NK-92 treated with Interleukin-12 subunit alpha and Interleukin-12 subunit beta, amount 100 ng/mL, for 24 hours (cell line): ENCODE measurements around the gene BCL11A.
"Not testable (repeated sequence)": the region's sequence is repeated elsewhere in the genome, so short reads cannot be mapped to it uniquely, and the experiment has no call there.

Experiments
- DNase-seq: peaks from one replicate; lab custom pipeline; 2025; lab: John Stamatoyannopoulos, UW

BCL11A gene

DNA sequence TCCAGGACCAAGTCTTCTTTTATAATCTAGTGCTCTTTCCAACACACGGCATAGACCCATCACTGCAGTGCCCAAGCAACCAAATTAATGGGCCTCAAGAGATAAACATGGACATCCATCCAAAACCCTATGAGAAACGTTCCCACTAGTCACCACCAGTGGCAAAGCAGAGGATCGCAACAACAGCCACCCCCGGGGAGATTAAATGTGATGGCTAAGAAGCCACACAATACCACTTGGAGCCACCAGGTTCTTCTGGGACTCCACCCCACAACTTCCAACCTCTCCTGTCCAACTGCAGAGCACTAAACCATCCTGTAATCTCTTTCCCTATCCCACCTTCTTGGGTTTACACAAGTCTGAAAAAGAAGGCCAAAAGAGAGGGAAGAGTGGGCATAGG lies 123.8 kb downstream of the BCL11A start:
- no peak for DNase-seq

DNA sequence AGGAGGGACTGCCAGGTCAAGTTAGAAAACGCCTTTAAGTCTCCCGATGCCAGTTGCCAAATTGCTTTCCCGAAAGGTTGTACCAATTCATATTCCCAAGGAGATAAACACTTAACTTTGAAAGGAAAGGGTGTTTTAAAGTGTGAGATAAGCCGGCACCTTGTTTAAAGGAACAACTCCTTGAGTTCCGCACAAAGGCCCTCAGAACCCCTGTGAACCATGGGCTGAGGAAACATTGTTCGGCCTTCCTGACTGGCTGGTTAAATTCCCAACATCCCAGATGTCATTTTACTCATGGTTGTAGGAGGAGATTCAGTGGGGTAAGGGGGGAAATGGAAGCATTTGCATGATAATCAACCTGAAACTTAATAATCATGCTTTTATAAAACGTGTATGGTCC lies 126.6 kb downstream of the BCL11A start:
- no peak for DNase-seq

DNA sequence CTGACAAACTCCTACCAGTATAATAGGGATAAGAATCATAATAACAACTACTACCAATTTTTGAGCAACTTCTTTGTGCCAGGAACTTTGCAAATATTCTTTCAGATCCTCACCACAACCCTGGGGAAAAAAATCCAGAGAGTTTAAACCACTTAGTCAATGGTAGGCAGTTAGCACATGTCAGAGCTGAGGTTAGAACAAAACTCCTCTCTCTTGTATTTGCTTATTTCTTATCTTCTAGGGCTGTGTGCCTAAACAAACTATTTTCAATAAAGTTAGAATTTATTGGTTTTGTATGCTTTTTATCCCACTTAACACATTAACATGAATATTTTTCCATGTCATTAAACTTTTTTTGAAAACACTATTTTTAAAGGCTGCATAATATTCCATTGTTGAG lies 127.1 kb downstream of the BCL11A start:
- no peak for DNase-seq

DNA sequence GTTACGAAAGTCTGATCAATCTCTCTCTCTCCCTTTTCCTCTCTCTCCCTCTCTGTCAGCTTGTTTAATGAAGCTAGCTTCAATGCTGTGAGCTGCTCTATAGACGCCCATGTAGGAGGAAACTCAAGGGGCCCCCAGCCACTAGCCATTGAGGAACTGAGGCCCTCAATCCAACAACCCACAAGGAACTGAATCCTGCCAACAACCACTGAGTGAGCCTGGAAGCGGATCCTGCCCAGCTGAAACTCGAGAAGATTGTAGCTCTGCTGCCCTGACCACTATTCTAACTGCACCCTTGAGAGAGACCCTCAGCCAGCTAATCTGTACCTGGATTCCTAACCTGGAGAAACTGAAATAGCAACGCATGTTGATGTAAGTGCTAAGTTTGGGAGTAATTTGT lies 129.2 kb downstream of the BCL11A start:
- DNase-seq, result no peak

DNA sequence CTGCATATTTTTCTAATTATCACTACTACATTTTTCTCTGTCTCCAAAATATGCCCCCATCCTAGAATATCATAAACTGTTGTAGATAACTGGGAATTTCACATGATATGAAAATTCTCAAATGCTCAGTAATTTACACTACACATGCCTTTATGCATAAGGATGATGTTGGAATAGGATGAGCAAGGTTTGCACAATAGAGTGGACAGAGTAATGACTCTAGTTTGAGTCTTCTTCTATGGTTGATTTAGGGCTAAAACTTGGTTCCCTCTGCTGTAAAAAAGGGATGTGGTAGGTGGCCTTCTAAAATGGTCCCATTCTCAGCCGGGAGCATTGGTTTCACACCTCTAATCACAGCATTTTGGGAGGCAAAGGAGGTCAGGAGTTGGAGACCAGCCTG lies 129.9 kb downstream of the BCL11A start:
- DNase-seq, result no peak

DNA sequence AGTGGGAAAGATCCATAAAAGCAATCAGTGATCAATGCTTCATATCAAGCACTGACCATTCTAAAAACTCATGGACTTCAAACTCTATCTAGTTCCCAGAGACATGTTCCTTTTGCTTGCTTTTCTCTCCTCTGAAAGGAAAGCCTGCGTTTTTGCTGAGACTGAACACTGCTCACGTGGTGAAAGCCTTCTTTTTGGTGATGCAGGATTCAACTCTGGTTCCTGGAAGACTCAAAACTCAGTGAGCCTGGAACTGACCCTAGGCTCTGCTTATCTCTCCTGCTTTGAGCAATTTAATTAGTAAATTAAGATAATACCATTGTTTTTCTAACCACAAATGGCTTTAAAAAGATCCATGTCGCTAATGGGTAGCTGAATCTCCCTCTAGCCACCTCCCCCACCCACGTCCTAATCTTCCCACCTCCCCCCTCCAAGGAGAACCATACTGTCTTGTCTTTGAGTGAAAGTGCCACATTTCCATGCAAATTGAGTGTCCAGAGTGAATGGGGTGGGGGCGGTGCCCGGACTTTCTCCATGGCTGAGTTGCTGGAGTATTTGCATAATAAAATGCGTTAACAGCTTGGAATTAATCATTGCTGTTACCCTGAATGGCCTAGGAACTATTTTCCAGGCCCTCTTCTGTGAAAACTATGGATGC lies 130.5 kb downstream of the BCL11A start:
- DNase-seq, result no peak

DNA sequence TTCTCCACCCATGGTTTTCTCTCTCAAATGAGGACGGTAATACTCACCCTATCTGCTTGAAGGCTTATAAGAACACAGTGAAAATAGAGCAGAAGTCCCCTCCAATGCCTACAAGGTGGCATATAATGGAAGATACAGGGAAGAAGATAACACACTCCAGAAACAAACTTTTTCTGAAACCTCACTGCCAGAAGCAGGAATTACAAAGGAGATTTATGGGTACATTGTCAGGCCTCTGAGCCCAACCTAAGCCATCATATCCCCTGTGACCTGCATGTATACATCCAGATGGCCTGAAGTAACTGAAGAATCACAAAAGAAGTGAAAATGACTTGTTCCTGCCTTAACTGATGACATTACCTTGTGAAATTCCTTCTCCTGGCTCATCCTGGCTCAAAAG lies 136.2 kb downstream of the BCL11A start:
- not testable (repeated sequence) for DNase-seq

DNA sequence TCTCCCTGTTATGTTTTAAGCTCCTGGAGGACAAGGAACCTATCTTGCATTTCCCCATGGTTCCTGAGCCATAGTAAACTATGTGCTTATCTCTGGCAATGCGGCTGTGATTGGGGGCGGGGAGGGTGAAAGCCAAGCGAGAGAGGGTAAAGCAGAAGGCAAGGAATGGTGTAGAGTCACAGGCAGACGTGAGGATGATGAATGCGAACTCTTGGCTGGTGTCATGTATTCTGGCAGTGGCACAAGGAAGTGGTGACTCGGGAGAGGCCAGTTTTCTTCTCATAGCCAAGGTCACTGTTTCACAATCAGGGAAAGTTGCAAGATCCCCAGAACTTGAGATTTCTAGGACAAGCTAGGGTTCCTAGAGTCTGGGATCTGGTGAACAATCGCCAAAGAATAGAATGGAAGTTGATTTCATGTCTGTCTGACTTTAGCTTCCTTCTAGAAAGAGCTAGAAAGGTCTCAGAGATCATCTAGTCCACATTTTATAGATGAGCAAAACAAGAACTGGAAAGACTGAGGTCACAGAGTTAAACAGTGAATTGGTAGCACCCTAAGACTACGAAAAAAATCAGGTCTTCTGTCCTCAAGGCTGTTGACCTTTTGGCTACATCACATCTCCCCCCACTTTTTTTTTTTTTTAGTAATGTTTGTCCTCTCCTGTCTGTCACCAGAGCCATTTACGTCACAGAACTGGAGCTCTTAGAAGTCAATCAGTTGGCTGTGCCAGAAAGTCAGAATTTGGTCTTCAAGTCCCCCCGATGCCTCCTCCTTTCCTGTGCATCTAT lies 137.0 kb downstream of the BCL11A start:
- no peak for DNase-seq

DNA sequence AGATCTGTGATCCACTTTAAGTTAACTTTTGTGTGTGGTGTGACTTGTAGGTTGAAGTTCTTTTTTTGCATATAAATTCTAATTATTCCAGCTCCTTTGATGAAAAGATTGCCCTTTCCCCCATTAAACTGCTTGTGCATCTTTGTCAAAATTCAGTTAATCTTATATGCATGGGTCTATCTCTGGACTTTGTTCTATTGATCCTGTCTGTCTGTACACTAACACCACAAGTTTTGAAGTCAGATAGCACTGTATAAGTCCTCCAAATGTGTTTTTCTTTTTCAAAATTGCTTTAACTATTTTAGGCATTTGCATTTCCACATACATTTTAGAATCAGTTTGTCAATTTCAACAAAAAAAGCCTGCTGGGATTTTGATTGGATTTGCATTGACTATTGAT lies 137.6 kb downstream of the BCL11A start:
- DNase-seq, result no peak

DNA sequence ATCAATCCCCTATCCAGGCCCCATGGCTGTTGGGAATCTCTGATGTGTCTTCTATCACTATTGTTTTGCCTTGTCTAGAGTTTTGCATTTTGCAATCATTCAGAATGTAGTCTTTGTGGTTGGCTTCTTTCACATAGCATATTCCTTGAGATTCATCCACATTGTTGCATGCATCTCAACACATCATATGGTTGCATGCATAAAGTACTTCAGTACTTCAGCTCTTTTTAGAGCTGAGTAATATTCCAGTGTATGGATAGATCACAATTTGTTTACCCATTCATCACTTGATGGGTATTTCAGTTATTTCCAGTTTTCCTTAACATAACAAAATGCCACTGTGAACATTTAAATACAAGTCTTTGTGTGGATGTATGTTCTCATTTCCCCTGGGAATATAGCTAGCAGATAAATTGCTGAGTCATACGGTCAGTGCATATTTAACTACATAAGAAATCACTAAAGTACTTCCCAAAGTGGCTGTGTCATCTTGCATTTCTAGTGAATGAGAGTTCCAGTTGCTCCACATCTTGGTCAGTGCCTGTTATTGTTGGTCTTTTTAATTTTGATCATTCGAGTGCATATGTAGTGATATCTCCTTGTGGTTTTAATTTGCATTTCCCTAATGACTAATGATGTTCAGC lies 138.8 kb downstream of the BCL11A start:
- no peak for DNase-seq

DNA sequence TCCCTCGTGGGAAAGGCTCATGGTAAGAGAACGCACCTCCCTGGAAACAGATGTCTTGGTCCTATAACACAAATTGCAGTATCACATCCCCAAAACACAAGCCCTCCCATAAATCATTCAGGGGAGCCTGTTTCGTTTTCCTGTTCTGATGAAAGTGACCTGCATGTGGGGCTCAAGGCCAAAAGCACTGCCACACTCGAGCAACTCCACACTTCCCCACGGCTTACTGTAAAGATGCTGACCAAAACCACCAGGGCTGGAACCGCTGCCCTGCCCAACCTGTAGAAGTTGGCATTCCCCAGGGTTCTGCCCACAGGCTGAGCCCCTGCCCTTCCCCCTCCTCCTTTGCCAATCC lies 139.7 kb downstream of the BCL11A start:
- no peak for DNase-seq

DNA sequence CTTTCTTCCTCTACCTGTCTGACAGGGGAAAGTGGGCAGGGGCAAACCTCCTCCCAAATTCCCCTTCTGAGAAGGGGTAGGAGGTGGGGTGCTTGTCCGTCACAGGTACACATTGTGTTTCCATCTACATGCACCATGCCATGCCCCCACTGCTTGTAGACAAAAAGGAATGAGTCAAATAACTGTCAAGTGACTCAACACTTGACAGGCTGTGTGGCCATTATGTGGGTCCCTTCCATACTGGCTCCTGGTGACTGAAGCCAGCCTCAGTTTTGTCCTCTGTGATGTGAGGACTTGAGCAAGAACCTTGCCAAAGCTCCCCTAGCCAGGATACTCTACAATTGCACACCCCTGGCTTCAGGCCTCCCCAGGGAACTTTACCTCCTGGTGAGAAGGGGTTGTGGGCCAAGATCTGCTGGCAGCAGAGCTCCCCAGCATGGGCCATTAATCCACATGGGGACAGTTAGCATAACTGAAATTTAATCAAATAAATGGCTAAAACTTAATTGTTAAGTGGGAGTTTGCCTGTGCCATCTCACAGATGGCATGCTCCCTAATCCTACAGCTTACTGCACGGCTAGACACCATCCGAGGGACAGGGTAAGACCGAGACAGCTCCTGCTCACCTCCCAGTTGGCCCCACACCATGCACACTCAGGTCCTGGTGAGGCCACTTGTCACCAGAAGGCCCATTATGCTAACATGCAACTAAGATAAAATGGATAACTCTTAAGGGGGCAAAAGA lies 140.2 kb downstream of the BCL11A start:
- no peak for DNase-seq

DNA sequence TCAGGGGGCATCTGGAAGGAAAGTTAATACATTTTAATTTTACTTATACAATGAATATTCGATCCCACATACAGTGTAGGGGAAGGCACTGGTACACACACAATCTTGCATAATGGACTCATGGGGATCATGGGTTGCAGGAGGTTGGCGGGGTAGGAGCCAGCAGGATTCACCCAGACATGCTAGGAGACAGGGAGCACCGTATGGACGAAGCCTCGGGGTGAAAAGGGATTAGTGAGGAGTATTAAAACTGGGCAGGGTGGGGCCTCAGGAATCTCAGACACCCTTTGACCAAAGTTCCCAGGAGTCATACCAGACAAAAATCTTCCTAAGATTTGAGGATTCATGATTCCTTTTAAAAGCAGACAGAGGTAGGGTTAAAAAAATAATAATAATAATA lies 140.8 kb downstream of the BCL11A start:
- no peak for DNase-seq

DNA sequence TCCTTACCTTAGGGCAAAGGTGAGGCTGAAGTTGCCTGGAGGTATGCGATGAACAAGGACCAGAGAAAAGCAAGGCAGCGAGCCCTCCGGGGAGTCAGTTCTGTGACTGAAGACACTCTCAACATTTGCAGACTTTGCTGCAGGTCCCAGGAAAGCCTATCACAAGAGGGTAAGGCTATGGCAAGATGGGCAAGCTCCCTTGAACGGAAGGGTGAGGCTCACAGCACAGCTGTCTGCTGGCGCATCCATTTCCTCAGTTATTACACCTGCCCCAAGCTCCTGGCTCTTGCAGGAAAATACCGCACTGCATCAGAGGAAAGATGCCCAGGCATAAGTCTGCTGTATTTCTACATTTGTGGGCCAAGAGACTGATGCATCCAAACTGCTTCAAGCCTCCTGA lies 141.4 kb downstream of the BCL11A start:
- DNase-seq, result no peak

DNA sequence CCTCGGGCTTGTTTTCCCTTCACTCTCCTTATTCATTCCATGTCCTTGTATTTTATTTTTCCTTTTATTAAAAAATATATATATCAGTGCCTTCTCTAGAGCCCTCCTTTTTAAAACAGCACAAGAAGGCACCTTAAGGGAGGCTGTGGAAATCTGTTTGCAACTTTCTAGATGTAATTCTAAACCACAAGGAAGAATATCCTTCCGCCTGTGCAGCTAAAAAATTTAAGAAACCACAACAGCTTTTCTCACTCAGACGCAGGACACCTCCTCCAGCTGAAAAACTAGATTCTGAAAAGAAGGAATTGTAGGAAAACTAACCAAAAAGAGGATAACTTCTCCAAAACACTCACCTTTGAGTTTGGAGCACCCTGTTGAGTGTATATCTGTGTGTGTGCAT lies 142.2 kb downstream of the BCL11A start:
- no peak for DNase-seq

DNA sequence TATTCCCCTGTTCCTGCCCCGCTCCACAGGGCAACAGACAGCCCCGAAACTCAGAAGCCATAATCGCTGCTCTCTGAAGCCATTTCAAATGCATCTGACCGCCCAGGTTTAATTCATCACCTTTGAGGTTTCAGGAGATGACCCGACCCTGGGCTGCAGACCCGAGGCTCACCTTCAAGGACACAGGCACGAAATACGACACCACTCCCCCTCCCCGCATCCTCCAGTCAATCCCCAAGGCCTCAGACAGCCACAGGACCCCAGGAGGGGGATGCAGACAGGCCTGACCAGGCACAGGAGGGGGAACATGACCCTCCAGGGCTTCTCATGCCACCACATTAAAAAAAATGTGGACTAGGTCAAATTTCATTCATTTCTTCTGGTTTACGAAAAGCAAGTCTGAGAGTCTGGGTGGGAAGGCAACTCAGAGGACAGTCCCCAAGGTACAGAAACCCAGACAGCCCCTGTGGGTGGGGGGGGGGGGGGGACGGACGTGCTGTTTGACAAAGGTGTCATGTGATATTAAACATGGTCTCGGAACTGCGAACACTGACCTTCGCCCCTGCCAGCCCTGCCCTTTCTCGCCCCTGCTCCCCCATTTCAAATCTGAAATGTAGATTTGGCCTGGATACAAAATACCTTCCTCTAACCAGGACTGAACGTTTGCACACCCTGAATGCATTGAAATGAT lies 142.9 kb downstream of the BCL11A start:
- DNase-seq, result no peak

DNA sequence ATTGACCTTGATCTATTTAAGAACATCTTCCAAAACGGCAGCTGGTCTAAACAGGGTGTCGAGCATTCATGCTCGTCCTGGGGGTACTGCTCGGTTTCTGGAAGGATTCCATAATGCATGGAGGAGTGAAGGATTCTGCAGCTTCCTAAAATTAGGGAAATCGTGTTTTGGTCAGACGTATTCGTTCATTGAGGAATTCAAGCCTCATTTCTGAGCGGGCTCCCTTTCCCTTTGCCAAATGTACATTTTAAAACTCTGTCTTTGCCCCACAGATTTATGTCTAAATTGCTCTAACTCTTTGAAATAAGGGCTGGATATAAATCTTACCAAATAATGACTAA lies 144.0 kb downstream of the BCL11A start:
- no peak for DNase-seq

DNA sequence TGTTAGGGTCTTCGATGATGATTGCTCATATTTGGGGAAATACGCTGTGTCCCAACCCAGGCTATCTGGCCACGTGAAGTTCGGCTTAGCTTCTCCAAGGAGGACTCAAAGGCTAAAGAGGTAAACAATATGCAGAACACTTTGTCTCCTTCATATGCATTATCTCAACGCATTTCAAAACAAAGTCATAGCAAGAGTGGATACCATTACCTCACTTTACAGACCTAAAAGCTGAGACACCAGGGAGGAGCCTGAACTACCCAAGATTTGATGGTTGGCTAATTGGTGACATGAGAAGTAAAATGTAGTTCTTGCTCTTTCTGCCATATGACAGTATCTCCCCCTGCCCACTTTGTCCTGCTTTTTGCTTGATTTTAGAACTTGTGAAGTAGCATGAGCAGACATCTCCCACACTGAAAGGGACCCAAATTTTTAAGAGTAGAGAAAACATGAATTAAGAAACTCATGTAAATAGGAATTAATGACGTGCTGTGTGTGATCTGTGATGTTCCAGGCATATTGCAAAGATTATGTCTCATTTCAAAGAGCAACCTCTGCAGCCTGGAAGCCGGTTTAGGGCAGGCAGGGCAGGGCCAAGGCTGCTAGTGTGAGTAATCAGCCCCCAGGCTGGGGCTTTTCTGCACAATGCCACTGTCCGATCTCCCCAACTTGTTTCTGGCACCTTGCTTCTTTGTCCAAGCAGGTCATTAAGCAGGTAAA lies 144.5 kb downstream of the BCL11A start:
- DNase-seq, result no peak

DNA sequence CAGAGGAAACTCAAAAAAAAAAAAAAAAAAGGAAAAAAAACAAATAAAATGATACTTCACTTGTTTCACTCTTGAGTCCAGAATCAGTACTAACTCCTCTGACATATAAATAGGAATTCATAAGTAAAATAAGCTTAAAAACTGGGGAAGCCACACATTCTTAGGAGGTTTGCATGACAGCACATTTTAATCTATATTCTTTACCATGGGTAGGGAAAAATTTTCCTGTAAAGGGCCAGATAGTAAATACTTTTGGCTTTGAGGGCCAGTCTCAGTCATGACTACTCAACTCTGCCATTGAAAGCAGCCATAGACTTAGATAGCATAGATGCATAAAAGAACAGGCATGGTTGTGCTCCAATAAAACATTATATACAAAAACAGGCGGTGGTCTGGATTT lies 145.2 kb downstream of the BCL11A start:
- no peak for DNase-seq

DNA sequence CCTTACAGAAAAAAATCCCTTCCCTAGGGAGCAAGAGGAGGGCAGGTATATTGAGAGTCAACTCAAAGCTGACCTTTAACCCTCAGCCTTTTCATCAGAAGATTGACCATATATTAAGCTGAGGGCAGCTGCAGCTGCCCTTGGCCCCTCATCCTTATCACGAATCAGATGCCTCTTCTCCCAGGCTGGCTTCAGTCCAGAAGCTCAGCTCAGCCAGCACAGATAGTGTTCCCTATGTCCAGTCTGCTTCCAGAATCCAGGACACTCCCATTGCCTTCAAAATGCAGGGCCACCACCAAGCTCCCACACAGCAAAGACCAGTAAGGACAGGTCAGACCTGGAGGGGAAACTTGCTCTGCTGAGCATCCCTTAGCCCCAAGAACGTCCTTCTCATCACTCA lies 146.1 kb downstream of the BCL11A start:
- no peak for DNase-seq

DNA sequence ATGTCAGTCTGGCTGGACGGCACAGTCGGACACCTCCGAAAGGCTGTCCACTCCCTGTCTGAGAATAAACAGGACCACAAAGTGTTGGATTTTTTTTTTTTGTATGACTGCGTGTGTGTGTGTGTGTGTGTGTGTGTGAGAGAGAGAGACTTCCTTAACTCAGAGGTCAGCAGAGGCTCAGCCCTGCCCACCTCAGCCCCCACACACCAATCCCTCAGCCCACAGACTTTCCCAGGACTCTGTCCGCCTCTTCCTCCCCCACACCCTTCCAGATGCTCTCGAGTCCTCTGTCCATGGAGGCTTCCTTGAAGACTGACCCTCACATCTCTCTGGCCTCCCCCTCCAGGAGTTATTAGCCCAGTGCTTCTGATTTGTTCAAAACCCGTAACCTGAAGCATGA lies 147.3 kb downstream of the BCL11A start:
- DNase-seq, result no peak
